ENCODE results near the gene FAM237A. TPM values are rescaled to one million over a fixed set of nuclear protein-coding genes. Genes with fewer than 3 reads are reported as not detected.

FAM237A gene
- total RNA-seq, 1 donor from 2014 or later, result not detected

- no peak for DNase-seq (ENCODE audit: low spot score in 2 of 2)
- FAIRE-seq, result peak; percentile 66
Measured at GRCh38 chr2:206688453-206688852, 46.2 kb downstream of the FAM237A start.

- FAIRE-seq, result no peak
- DNase-seq (ENCODE audit: low spot score in 2 of 2), result no peak
Measured at GRCh38 chr2:206688990-206689389, 46.7 kb downstream of the FAM237A start.

- DNase-seq (ENCODE audit: low spot score in 2 of 2) (no peak), FAIRE-seq (no peak)
Measured at GRCh38 chr2:206692971-206693370, 50.7 kb downstream of the FAM237A start.

DNA sequence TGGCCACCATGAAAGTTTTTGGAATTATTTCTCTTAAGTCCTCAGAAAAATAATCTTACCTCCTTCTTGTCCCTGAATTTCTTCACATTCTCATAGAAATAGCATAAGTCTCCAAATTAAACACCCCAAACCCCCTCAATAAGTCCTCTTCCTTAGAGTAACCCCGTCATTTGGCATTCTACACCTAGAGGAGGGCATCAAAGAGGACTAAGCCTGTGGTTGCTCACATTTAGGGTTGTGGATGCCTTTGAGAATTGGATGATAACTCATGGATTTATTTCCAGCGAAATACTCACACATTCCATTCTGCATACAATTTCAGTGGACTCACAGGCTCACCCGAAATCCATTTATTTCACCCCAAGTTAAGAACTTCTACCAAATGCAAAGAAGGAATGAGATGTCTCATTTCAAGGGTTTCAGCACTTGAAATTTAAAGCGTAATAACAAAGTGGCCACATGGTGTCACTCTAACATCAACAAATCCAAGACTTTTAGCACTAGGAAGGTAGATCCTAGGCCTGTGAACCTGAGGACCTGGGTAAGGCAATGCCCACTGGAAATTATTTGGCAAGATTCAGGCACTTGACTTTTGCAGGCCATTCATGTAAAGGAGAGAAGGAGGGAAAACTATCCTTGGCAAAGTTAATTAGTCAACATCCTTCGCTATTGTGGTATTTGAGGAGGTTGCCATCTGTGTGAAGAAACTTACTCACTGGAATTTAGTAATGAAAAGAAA is 51.3 kb downstream of the FAM237A start:
- FAIRE-seq (no peak), DNase-seq (ENCODE audit: low spot score in 2 of 2) (peak; percentile 10 to 40)

GRCh38 chr2:206696910-206697309 is 54.6 kb downstream of the FAM237A start:
- DNase-seq (ENCODE audit: low spot score in 2 of 2) (no peak), FAIRE-seq (no peak)

DNA sequence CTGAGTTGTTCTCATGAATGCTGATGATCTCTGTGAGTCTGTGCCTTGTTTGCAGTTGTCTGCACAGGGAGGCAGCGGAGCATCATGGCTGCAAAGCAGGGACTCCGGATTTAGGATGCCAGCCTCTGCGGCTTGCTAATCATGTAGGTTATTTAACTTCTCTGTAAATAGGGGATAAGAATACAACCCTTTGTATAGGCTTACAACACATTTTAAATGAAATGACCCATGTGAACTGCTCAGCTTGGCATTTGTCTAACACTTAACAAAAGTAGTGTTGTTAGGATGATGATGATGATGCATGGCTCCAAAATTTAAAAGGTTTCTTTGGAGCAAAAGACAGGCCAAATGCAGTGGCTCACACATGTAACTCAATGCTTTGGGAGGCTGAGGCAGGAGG is 56.5 kb downstream of the FAM237A start:
- DNase-seq (ENCODE audit: low spot score in 2 of 2), result no peak
- no peak for FAIRE-seq

Other genes starting within 250 kb of the FAM237A start
- gene ADAM23, start 199.0 kb upstream of the FAM237A start, total RNA-seq, result 20.0 TPM
- not detected for gene DYTN, start 75.9 kb downstream of the FAM237A start, total RNA-seq
- gene MDH1B, start 122.8 kb downstream of the FAM237A start, total RNA-seq, result 4.5 TPM
- 47.7 TPM for gene FASTKD2, start 123.1 kb downstream of the FAM237A start, total RNA-seq

Data from frontal cortex (tissue), 4 donors.